GM19099 (cell line): ENCODE results near the gene SP4.

ENCODE experiments used
- POLR2A ChIP-seq: IDR thresholded peaks from 3 replicates; pipeline ENCODE4 v1.6.1; 2011; ENCODE audit warnings: low read depth; ENCODE audit not compliant: insufficient read length; ENCODE audit errors: extremely low read depth

Gene SP4

DNA sequence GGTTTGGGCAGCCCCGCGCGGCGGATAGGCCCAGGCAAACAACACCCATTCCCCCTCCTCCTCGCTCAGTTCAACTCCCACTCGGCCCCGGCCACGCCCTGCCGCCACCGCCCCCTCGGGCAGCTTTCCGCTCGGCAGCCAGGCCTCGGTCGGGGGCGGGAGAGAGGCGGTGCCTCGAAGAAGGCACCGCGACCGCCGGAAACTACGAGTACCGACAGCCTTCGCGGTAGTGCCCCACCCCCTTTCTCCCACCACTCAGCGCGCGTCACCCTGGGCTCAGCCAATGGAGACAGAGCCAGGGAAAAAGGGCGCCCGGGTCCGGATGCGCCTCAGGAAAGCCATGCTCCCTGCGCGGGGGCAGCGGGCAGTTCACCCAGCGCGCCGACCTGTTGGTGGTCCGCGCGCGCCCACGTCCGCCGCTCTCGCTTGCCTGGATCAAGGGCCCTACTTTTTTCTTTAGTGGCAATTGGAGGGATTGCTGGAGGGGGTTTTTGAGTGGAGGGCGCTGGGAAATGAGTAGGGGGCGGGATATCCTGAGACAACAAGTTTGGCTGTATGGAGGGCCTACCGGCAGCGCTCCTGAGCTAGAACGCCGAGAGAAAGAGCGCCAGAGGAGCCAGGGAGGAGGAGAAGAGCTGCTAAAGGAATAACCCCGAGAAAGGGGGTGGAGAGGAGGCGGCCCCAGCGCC lies 557 bp upstream of the SP4 start:
- peak; percentile 78 for TF ChIP-seq POLR2A

DNA sequence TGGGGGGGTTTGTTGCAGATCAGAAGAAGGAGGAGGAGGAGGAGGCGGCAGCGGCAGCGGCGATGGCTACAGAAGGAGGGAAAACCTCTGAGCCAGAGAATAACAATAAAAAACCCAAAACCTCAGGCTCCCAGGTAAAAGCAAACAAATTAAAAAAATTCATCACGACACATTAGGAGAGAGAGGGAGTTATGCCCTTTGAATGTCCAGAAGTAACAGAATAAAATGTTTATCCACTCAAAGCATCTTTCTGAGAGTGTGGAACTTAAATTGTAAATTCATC lies 717 bp downstream of the SP4 start:
- TF ChIP-seq POLR2A: no peak

DNA sequence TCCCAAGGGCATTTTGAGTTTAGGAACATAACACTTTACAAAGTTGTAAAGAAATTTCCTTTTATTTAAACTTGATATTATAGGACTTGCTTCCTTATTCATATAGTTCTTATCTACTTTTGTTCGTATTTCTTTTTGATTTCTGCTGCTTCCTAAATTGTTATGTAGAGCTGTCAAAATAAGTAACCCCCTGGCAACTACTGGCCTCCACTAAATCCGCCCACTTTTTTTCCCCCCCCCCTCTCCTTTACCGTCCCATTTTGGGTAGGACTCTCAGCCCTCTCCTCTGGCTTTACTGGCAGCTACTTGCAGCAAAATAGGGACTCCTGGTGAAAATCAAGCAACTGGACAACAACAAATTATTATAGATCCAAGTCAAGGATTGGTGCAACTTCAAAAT lies 1.1 kb downstream of the SP4 start:
- TF ChIP-seq POLR2A: no peak

DNA sequence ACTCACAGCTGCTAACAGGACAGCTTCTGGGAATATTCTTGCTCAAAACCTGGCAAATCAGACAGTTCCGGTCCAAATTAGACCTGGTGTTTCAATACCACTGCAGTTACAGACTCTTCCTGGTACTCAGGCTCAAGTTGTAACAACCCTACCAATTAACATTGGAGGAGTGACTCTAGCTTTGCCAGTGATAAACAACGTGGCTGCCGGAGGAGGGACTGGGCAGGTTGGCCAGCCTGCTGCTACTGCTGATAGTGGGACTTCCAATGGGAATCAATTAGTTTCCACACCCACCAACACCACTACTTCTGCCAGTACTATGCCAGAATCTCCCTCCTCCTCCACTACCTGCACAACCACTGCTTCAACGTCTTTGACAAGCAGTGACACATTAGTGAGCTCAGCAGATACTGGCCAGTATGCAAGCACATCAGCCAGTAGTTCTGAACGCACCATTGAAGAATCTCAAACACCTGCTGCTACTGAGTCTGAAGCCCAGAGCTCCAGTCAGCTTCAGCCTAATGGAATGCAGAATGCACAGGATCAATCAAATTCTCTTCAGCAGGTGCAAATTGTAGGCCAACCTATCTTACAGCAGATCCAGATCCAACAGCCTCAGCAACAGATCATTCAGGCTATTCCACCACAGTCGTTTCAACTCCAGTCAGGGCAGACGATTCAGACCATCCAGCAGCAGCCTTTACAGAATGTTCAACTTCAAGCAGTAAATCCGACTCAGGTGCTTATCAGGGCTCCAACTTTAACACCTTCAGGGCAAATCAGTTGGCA lies 2.1 kb downstream of the SP4 start:
- TF ChIP-seq POLR2A: no peak

DNA sequence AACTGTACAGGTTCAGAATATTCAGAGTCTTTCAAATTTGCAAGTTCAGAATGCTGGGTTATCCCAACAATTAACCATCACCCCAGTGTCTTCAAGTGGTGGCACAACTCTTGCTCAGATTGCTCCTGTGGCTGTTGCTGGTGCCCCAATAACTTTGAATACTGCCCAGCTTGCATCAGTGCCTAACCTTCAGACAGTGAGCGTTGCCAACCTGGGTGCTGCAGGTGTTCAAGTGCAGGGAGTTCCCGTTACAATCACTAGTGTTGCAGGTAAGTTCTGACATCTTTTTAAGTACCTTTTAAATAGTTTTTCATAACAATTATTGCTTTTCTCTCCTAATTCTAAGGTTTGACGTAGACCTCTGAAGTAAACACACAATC lies 2.7 kb downstream of the SP4 start:
- no peak for TF ChIP-seq POLR2A

DNA sequence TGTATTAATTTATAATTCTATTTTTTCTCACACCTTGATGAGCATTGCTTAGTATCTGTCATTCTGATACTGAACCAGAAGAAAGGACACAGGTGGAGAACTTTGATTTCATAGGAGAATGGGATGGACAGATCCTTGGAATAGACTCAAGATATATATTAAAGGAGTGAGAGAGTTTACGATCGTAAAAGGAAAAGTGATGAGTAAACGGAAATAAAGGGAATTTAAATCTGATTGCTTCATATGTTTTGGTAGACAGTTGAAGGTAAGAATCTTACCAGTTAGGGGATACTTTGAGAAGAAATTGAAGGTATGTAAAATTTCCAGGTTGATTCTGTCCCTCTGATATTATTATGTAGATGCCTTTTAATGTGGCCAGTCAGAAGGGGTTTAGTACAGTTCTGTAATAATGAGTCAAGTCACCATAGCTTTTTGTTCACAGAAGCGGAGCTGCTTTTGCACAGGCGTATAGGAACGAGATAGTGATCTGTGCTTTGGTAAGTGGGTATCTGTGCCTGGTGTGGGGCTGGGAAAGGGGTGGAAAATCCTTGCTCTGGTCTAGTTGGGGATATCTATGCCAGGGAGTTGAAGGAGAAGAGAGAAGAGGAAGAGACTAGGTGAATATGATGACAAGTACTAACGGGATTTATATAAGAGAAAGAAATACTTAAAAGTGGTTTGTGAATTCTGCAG lies 15.4 kb downstream of the SP4 start:
- TF ChIP-seq POLR2A: no peak

DNA sequence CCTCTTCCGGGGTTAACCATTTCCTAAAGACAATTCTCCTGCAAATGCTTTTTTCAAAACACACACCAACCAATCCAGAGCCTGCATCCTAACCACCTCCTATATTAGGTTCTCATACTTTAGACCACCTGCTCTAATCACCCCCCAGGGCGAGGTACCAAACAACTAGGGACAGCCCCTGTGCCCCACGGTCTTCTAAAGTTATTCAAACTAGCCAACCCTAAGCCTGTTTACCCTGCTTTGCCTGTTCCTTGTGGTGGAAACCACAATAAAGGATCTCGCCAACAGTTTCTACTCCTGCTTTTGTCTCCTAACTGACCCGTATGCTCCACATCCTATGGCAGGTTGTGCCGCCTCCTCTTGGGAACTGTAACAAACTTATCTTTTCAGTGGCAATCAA lies 21.1 kb downstream of the SP4 start:
- no peak for TF ChIP-seq POLR2A

DNA sequence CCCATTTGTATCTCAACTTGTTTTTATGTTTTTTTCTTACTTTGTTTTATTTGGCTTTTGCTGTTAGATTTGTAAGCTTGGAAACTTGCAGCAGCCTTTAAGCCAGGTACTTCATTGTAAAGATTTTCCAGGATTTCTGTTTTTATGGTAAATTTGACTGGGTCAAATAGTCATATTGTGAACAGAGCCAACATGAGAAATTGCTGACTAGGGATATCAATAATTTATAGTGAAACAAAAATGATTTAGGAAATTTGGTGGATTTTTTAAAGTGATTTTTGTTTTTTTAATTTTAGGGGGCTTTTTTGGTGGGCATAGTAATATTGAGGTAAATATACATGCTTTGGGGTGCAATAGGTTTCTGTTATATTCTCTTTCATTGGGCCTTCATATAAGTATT lies 22.2 kb downstream of the SP4 start:
- TF ChIP-seq POLR2A: no peak

DNA sequence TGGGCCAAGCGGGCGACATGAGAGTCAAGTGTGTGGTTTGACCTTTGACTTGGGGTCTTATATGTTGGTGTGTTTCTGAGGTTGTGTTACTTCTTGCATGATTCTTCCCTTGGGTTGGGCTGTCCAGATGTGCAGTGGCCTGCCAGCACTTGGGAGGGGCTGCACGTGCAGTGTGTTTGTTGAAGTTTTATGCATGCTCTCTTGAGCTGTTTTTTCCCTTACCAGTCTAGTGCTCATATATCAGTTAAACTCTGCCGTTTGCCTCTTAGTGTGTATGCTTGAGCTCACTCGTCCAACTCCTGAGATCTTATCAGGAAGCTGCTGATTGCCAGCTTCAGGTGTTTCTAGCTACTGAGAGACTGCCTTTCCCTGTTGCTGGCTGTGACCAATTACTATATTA lies 23.1 kb downstream of the SP4 start:
- TF ChIP-seq POLR2A: no peak

DNA sequence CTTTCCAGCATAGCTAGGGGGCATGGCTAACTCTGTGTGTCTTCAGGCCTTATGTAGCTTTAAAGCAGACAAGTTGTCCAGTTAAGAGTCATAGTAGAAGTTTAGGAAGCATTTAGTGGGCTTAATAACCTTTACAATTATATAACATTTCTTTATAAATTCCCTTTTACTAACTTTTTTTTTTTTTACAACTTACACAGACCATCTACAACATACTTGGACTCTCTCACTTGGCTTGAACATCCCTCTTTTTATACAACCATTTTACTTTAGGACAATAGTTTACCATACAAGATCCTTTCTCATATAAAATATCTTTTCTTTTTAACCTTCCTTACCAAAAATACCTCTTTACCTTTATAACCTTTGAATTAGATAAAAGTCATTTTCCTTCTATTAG lies 26.3 kb downstream of the SP4 start:
- TF ChIP-seq POLR2A: no peak

DNA sequence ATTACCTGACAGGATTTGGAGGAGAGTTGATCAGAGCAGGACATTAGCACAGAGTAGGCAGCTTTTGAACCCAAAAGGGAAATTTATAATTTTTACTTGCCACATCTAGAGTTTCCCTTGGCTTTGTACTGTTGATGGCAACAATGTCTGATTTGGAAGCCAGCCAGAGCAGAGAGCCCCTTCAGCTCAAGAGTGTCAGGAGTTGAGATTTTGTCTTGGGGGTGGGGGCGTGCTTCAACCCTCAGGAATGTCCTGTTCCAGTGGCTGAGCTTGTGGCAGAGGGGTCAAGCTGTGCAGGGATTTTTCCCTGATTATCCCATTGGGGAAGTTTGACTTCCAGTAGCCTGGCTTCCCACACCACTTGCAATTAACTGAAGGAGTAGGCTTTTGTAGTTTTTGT lies 27.0 kb downstream of the SP4 start:
- TF ChIP-seq POLR2A: no peak

DNA sequence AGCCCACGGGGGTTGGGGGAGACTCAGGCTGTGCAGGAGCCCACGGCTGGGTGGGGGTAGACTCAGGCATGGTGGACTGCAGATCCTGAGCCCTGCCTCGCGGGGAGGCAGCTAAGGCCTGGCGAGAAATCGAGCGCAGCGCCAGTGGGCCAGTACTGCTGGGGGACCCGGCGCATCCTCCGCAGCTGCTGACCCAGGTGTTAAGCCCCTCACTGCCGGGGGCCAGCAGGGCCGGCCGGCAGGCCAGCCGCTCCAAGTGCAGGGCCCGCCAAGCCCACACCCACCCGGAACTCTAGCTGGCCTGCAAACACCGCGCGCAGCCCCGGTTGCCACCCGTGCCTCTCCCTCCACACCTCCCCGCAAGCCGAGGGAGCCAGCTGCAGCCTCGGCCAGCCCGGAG lies 33.4 kb downstream of the SP4 start:
- TF ChIP-seq POLR2A: no peak

DNA sequence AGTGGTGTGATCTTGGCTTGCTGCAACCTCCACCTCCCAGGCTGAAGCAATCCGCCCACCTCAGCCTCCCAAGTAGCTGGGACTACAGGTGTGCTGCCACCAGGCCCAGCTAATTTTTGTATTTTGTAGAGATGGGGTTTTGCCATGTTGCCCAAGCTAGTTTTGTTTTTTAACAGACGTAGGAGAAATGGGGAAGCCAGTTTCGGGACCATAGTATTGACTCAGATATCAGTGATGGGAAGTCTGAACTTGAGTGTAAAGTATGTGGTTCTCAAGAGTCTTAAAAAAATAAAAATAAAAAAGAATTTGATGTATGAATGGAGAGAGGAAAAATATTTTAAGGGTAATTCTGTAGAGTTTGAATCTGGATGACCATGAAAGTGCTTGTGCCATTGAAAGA lies 34.2 kb downstream of the SP4 start:
- no peak for TF ChIP-seq POLR2A

DNA sequence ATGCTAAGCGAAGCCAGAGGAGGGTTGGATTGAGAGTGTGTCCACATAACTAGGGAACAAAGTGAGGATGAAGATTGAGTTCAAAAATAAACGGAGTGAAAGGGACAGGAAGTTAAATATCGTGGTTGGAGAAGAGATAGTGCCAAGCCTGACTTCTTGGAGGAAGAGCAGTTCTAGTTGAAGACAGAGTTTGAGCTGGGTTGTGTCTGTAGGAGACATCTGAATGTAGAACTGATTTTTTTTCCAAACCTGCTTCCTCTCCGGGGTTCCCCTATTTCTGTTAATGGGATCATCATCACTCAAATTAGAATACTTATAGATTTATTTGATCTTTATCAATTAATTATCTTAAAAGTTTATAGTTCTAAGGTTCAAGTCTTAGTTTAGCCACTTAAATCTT lies 35.6 kb downstream of the SP4 start:
- no peak for TF ChIP-seq POLR2A

DNA sequence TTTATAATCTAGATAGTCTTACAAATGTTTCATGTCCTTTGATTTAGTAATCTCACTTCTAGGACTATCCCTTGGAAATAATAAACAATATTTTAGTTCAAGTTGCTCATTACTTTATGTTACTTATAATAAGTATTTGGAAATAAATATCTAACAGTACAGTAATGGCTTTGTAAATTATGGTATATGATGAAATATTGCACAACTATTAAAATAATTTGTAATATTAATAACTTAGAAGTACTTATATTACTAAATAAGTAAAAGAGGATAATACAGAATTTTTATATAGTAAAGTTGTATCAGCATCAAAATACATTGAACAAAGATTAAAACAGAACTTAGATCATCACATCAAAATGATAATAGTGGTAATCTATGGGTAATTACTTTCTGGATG lies 41.1 kb downstream of the SP4 start:
- TF ChIP-seq POLR2A: no peak

DNA sequence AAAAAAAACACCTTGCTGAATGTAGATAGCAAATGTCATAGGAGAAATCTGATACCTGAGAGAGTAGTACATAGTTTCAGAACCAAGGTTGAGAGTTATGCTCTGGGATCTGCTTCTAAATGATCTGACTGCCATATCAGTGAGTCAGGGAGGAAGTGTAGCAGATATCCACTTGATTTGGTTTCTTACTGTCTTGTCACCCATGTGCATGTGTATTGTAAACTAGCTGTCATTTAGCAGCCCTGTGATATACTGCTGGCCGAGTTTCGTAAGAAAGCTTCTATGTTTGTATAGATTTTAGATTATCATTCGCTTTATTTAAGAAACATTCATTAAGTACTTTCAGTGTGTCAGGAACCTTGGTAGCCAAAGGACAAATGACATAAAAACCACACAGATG lies 42.0 kb downstream of the SP4 start:
- no peak for TF ChIP-seq POLR2A
